COLO829 (cell line): ENCODE data around the gene LSAMP.

Source experiments
- DNase-seq: peaks from one replicate; pipeline ENCODE4 v3.0.0; 2012; ENCODE audit warnings: low spot score

LSAMP gene

DNA sequence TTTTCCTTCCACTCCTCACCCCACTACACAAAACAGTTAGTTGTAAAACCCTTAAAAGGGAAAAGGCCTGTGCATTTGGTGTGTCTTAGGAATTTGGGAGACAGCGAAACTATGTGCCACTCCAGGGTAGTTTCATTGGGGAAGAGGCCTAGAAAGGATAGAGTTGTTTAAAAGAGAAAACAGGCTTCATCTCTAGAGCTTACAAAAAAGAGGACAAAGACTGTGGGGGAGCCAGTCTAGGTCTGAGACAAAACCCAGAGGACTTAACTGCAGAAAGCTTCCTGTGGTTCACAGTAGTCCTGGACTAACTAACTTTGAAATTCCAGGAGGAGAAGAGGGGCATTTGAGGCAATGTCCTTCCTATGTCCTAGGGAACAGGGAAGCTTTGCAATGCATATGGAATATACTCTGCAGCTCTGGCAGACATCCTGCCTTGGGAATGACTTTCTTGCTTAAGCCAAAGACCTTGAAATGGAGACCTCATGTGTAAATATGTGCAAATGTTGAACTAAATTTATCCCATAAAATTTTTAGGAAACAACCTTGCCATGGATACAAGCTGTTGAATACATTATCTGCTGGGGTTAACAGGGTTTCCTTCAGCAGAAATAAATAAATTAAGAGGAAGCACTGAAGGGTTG lies 159.4 kb downstream of the LSAMP start:
- DNase-seq = no peak

DNA sequence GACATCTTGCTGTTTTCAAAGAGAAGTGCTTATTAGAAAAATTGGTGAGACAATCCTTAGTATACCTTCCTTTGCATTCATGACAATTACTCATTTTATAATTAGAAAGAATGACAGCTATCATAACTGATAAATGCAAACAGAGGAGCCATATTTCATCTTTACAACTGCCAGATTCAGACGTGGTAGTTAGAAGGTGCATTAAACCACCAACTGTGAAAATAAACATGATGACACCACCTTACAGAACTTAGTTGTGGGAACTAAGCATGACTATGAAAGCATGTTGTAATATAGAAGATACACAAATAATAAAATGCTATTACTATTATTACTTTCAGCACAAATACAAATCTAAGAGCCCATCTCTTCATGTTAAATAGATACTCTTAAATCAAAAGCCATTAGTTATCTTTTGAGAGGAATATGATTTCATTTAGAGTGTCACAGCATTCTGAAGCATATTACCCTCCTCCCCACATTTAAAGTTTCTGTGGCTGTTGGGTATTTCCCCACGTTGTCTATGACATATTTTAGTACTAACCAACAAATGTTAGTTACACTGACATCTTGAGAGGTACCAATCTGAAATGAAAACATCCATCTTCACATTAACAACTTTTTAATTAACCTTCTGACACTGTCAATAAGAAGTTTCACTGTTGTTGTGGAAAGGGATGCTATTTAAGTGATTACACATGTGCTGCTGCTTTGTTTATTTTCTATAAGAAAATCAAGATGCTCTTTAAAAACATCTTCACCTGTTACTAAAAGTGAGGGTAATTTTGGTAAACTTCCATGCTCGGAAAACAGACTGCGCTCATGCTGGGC lies 163.8 kb downstream of the LSAMP start:
- no peak for DNase-seq

DNA sequence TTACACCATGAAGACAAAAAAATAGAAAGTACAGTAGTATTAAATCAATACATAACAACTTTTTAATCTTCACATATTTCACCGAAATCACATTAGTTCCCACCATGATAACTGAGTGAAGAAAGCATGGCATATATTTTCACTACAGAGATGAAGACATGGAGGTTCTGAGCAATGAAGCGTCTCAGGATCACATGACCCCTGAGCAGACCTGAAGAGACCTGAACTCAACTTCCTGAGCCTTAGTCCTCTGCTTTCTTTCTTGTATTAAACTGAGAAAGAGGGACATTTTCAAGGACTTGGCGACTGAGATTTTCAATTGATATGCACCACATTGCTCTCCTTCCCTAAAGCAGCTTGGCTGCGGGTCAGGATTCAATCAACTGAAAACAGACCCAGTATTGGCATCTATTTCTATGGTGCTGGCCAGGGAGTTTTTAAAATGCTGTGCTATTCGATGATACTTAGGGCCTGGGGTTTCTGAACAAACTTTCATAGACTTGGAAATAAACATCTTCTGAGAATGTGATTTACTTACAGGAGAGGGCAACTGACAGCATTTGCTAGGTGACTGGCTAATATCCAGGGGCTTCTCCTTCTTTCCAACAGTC lies 165.1 kb downstream of the LSAMP start:
- no peak for DNase-seq

DNA sequence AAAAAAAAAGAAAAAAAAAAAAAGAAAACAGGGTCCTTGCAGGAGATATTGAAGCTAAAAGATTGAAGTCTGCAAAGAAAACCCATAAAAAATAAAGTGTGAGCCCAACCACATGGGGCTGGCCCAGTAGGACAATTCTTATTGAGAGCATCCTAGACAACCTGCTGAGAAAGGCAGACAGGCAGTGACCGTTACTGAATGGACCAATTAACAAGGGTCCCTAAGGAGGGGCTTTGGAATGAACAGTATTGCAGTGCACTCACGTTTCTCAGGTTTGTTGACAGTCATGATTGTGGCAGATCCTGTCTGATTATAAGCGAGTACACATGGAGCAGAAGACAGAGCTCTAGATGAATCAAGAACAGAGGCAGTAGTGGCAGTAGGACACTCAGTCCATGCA lies 168.6 kb downstream of the LSAMP start:
- DNase-seq = no peak

DNA sequence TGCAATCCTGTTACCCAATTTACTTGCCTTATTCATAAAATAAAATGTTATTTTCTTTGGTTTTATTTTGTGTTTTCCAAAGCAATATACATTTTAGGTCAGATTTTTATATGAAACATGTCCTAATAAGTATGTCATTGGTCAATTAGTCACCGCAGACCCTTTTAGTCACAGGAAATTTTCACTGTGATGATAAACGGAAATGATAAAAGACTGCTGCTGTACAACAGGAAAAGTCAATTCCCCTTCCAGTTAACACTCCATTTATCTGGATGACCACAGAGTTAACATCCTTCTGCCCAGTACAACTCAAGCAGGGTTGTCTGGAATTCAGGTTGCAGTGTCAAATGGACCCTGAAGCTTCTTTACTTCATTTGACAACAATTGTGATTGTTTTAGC lies 175.2 kb downstream of the LSAMP start:
- DNase-seq = no peak

DNA sequence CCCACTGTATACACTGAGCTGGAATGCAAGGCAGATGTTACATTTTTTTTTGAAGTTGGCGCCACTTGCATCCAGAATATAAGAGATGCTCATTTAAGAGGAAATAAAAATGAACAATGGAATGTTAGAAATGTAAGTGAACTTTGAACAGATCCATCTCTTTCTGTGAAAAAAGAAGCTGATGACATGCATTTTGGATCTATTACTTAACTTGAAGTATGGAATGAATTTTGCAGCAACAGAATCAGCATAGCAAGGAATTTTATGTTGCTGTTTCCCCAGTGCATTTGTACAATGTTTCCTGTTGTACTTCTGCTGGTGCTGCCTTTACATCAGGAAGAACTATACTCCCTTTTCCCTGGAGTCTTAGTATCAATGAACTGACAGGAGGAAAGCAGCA lies 178.2 kb downstream of the LSAMP start:
- DNase-seq = no peak

DNA sequence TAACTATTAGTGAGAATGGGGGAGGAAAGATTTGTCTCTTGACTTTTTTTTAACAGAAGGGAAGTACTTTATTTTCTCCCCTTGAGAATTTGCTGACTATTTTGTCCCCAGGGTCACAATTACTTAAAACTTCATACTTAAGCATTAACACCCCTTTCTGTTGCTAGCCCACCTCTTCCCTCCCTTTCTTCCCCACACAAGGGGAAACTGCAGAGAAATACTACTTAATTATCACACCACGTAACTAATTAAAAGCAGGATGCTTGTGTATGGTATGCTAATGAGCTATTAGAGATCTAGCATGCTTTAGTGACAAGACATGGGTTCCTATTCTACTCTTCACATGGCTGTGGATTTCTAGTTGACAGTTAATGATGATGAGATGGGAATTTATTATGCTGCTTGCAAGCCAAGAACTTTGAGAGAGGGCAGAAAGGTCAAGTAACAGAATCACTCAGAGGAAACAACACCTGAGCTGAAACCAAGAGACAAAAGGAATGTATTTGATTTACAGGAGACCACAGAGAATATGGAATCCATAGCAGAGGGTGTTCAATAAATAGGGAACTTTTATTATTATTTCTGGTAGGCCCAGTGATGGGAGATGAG lies 179.2 kb downstream of the LSAMP start:
- DNase-seq = no peak

DNA sequence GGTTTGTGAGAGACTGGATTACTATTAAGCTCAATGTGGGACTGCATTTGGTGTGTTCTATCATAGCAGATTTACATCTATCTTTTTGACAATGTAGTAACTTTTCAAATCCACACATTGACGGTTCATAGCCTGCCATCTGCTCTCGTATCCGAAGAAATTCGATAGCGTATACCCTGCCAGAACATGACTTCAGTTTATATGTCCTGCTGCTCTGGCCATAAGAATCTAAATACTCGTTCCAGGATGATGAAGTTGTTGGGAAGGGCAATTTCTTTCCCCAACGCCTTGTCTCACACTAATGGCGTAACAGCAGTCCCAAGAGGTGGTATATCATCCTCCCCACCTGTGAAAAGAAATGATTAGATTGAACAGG lies 180.0 kb downstream of the LSAMP start:
- DNase-seq = no peak

DNA sequence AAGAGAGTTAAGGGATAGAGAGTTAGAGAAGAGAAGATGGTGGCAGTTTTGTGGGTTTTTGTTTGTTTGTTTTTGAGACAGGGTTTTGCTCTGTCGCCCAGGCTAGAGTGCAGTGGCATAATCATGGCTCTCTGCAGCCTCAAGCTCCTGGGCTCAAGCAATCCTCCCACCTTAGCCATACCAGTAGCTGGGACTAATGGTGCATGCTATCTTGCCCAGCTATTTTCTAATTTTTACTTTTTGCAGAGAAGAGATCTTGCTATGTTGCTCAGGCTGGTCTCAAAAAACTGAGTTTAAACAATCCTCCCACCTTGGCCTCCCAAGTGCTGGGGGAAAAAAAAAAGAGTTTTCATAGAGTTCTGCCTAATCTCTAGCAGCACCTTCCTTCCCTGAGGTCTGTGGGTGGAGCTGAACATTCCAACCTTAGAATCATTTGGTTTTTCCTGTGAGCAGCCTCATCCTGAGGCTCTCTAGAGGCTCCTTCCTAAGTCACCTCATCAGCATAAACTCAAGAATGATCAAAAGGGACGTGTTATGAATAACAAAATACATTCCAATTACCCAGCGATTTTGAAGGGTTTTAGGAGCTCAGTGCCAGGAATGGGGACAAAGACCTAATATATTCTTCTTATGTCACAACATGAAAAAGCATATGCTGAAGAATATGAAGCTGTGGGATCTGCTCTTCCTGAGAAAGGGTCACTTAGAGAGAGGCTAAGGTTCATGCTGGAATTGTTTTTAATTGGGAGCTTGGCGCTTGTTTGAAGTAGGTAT lies 180.6 kb downstream of the LSAMP start:
- no peak for DNase-seq

DNA sequence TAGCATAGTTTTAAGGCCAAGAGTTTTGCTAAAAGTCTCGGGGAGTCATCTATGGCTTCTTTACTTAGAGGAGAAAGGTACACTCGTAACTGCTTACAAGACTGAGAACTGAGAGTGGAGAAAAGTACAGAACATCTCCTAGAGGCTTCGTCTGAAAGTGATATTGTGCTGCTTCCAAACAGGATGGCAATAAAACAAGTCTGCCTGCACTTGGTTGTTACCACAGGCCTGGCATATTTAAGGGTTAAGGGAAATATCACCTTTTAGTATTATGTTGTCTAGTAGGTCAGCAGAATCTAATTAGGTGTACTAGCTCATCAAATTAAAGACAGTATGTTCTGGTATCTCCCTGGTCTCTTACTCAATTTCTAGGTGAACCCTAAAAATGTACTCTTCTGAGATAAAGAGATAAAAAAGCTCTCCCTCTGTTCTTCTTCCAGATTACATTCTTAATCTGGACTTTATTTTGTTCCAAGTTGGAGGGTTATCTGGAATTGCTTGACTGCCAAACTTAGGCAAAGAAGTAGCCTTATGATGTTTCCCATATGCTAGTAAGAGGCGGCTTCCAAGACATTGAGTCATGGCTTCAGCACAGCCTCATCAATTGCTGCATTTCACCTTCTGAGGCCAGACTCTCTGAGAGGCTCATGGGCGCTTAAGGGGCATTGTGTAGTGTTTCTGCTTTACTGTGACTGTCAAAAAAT lies 181.3 kb downstream of the LSAMP start:
- DNase-seq = no peak

DNA sequence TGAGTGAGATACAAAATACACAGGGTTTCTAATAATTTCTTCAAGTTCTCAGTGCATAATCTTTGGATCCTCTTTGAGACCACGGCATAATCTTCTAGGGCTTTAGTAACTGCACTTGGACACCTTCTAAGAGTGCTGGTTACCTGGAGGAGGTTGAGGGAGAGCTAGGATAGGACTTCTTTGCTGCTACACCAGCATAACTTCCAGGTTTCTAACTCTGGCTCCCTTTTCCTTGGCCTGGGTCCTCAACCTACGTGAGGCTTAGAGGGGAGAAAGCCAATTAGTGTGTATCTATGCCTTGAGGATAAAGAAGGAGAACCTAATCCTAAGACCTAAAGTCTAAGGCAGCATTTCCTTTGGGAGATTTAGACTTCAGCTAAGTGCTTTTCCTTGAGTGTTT lies 184.8 kb downstream of the LSAMP start:
- no peak for DNase-seq

DNA sequence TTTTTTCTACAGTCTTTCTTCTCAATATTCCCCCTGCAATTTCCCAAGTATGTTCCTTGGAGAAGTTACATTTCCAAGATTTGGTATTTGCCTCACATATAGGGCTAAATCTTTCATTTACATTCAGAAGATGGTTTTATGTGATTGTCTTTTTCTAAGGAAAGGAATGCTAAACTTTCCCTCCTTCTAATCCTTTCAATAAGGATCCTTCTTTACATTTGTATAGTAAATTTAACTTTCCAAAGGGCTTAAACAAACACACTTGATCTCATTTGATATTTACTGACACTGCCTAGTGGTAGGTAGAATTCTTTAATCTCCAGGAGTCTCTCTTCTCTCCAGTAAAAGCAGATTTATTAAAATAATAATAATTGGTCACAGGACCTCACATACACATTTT lies 185.3 kb downstream of the LSAMP start:
- DNase-seq = no peak

DNA sequence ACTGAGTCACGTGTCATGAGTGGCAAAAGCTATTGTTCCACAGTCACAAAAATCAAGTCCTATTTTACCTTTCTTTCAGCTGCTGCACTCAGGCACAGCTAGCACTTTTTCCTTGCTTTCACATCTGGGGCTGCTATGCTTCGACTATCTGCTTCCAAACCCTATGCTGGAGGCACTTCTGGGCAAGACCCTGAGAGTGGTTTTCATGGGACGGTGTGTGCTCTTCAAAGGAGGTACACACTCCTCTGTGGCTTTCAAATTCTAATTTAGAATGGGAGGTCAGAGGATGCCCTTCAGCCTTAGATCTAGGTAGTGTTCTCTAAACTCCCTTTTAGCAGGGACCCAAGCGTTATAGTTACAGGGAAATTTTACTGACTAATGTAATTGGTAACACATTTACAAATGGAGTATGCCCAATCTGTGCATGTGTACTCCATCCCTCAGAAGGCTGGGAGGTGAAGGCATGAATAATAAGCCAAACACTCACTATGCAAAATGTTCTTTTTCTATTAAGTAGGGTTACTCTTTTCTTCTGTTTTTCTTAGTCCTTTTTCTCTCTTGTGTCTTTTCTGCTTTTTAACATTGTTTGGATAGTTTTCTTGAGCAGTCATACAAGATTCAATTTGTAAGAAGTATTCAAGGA lies 188.3 kb downstream of the LSAMP start:
- no peak for DNase-seq

DNA sequence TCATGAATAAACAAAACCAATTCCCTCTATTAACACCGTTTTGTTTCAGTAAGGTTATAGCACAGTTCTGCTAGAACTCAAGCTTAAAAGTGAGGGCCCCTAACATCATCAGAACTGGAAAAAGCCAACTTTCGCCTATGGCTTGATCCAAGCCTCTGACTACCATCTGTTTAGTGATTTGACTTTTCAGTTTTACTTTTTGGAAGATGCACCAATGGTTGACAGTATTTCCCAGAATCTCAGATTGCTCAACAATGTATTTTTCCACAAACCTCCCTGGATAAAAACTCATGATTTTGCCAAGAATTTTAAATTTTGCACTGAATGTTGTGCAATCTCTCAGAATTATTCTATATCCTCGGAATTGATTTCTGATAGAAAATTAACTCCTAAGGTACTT lies 190.7 kb downstream of the LSAMP start:
- DNase-seq = no peak

DNA sequence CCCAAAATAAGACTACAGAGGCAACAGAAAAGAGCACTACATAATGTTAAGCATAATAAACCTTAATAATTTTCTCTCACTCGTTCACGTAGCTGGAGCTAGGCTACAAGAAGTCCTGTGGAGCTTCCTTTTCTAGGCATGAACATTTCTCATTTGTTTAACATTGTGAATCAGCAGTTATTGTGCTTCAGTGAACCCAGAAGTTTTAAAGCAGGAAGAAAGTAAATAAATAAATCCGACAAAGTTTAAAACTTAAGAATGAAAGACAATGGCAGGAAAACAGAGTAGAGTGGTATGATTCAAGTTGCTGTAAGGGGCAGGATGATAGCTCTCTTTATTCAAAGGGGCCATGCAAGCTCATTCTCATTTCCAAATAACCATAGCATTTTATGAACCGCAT lies 191.8 kb downstream of the LSAMP start:
- no peak for DNase-seq

DNA sequence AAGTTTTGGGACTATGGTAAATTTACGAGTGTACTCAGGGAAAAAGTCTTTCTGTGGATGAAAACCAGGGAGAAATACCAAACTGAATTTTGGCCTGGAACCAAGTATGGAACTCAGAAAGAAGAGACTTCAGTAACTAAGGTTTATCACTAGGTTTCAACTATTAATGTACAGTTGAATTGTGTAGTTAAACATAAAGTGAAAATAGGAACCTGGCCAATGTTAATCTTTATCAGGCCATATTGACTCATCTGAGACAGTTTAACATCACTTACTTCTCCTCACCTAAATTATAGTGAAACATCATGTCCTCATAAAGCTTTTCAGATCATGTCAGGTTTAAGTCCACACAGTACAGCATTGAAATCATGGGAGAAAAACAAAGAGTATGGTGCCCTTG lies 197.7 kb downstream of the LSAMP start:
- DNase-seq = no peak

DNA sequence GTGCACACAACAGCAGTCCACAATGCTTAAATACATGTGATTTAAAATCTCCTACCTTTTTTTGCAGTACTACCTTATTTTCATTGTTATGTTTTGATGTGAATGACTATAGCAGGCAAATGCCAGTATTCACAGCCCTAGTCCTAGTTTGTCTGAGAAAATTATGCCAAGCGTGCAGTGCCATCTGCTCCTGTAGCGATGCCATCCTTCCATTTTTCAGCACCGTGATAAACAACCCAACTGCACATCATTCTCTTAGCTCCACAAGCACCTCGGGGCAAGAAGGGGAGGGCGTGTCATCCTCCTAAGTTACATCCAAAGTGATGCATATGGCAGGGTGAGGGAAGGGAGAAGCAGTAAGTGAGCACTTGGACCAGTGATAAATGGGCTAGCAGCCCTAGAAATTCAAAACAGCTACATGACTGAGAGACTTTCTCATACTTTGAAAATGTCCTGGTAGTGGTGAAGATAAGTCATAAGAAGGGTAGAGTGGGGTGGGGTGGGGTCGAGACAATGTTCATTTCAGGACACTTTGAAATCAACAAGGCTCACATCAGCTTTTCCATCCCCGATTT lies 198.8 kb downstream of the LSAMP start:
- no peak for DNase-seq

DNA sequence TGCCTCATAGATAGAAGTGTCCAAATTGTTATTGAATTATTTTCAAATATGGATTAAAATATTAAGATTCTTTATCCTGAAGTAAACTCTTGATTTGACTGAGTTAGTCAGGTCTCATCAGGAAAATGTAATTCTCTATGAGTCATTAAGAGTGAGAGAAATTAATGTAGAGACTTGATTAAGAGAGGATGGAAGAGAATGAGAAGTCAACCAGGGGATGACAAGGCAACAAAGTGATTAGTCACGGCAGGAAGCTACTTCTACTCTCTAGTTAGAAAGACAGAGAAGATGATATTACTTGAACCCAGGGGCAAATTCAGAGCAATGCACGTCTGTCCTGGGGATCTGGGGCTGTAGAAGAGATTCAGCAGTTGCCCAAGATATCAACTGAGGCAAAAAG lies 202.5 kb downstream of the LSAMP start:
- DNase-seq = no peak

DNA sequence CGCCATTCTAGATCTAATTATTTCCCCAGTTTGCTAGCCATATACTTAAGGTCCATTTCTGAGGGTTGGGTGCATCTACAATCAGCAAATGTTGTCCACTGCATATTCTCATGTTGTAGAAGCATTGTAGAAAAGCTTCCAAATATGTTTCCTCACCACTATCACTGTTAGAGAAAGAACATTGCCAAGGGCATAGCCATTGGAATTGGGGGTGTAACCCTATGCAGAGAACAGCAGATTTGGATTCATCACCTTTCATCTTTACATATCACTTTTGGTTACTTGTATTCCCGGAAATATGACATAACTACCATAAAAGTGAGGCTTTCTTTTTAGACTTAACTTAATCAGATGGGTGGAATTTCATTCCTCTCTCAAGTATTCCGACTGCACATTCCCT lies 203.6 kb downstream of the LSAMP start:
- no peak for DNase-seq

DNA sequence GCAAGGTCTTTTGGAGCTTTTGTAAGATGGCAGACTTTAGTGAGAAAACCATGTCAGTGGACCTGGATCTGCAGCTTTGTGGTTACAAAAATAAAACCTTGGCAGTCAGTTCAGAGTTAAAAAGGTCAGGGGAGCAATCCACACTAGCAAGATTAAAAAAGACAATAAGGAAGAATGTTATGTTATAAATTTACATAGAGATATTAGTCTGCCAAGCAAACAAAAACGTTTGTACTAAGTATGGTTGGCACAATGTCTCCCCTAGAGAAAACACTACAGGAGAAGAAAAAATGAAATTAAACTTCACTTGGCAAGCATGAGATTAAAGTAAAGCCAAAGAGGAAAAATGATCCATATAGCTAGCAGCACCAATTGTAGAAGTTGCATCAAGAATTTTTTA lies 205.0 kb downstream of the LSAMP start:
- DNase-seq = no peak
